Measurements from ENCODE around the gene SIK2.

The SIK2 gene

DNA sequence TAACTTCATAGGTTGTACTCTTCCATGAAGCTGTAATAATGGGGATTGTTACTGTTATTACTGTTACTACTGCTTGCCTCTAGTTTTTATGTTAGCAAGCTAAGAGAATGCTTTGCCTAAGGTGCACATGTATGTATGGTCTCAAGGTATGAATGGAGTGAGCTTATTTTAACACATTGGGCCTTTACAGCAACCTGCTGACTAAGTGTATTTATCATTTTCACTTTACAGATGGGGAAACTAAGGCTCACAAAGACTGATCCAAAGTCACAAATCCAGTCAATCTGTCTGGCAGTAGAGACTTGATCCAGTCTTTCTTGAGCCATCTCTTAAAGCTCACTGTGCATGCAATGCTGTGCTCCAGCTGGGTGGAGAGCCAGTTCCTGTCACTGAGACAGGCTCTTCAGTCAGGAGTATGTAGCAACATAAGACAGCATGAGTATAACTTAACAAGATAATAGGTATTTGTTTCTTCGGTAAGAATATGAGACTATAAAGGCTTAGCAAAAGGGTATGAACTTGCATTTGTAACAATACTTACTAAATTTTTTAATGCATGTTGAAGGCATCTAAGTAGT, 97.4 kb downstream of the SIK2 start:
- Histone ChIP-seq H3K9ac (ENCODE audit: low read depth, low read length) (no peak overlapping the region), H3K4me1 (ENCODE audit: insufficient read depth, low read length) (no peaks in the 10 kb centered on the region), H3K36me3 (ENCODE audit: insufficient read depth, low read length) (peaks cover 26% of the 10 kb centered on the region), H4K20me1 (ENCODE audit: insufficient read depth, low read length) (no peaks in the 10 kb centered on the region), H3K4me2 (ENCODE audit: insufficient read depth, low read length) (no peak overlapping the region), H3K79me2 (ENCODE audit: insufficient read depth, low read length) (no peaks in the 10 kb centered on the region), H2AFZ (ENCODE audit: low read depth, low read length) (no peak overlapping the region), H3K4me3 (ENCODE audit: low read depth in 1 of 2, low read length in 2 of 2) (no peak overlapping the region), H3K27ac (ENCODE audit: low read length) (no peak overlapping the region), H3K27me3 (ENCODE audit: insufficient read depth, low read length, poor library complexity) (no peaks in the 10 kb centered on the region), H3K9me3 (ENCODE audit: insufficient read depth, low read length, severe bottlenecking) (no peaks in the 10 kb centered on the region)
- TF ChIP-seq EZH2 (IDR thresholded peaks at IDR 0.05; ENCODE audit: borderline replicate concordance, low read depth, low read length, severe bottlenecking): no peak
- TF ChIP-seq, protein P1, sequence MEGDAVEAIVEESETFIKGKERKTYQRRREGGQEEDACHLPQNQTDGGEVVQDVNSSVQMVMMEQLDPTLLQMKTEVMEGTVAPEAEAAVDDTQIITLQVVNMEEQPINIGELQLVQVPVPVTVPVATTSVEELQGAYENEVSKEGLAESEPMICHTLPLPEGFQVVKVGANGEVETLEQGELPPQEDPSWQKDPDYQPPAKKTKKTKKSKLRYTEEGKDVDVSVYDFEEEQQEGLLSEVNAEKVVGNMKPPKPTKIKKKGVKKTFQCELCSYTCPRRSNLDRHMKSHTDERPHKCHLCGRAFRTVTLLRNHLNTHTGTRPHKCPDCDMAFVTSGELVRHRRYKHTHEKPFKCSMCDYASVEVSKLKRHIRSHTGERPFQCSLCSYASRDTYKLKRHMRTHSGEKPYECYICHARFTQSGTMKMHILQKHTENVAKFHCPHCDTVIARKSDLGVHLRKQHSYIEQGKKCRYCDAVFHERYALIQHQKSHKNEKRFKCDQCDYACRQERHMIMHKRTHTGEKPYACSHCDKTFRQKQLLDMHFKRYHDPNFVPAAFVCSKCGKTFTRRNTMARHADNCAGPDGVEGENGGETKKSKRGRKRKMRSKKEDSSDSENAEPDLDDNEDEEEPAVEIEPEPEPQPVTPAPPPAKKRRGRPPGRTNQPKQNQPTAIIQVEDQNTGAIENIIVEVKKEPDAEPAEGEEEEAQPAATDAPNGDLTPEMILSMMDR (IDR thresholded peaks at IDR 0.05; ENCODE audit: borderline replicate concordance, extremely low read depth, low read length, poor library complexity, severe bottlenecking): no peak
- ATAC-seq (ENCODE audit: insufficient read depth, low read depth) (no peak), DNase-seq (no peak)

DNA sequence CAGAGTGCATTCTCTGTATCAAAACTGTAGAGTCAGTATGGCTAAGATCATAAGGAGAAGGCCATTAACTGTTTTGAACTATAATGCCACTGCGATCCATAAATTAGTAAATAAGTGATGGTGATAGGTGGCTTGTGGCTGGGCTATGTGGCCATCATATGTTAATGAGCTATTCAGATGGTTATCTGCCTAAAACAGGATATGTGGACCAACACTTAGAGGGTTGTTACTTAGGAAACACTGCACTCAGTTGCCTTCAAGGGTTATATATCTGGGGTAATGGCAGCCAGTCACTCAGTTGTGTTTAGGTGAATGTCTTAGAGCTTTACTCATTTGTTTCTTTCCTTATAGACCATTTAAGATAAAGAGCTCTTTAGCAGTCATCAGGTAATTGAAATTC, 97.9 kb downstream of the SIK2 start:
- H3K27ac ChIP-seq (ENCODE audit: low read length): no peak overlapping the region
- no peaks in the 10 kb centered on the region for H3K27me3 ChIP-seq (ENCODE audit: insufficient read depth, low read length, poor library complexity)
- H3K9ac ChIP-seq (ENCODE audit: low read depth, low read length): no peak overlapping the region
- no peaks in the 10 kb centered on the region for H4K20me1 ChIP-seq (ENCODE audit: insufficient read depth, low read length)
- H2AFZ ChIP-seq (ENCODE audit: low read depth, low read length): no peak overlapping the region
- no peaks in the 10 kb centered on the region for H3K9me3 ChIP-seq (ENCODE audit: insufficient read depth, low read length, severe bottlenecking)
- ATAC-seq (ENCODE audit: insufficient read depth, low read depth) (no peak), DNase-seq (no peak)
- no peaks in the 10 kb centered on the region for H3K79me2 ChIP-seq (ENCODE audit: insufficient read depth, low read length)
- H3K36me3 ChIP-seq (ENCODE audit: insufficient read depth, low read length): peaks cover 30% of the 10 kb centered on the region
- H3K4me3 ChIP-seq (ENCODE audit: low read depth in 1 of 2, low read length in 2 of 2): no peak overlapping the region
- no peak overlapping the region for H3K4me2 ChIP-seq (ENCODE audit: insufficient read depth, low read length)
- H3K4me1 ChIP-seq (ENCODE audit: insufficient read depth, low read length): no peaks in the 10 kb centered on the region
- TF ChIP-seq EZH2 (IDR thresholded peaks at IDR 0.05; ENCODE audit: borderline replicate concordance, low read depth, low read length, severe bottlenecking): no peak
- TF ChIP-seq, protein P1 (IDR thresholded peaks at IDR 0.05; ENCODE audit: borderline replicate concordance, extremely low read depth, low read length, poor library complexity, severe bottlenecking): no peak

DNA sequence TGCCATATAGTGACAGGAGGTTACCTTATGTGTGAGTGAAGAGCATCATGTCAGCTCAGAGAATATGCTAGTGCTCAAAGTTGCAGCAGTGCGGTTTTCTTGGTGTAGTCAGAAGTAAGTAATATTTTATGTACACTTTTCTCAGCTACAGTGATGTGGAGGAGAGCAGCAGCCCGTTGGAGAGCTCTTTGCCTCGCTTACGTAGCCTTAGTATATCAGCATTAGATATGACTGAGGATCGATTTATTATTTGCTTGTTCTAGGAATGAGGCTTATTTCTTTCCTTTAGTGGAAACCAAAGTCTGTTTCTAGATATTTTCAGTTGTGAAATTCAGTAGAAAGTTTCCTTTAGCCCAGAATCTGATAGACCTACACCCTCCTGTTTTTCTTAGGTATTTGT, 100.4 kb downstream of the SIK2 start:
- TF ChIP-seq, protein P1 (IDR thresholded peaks at IDR 0.05; ENCODE audit: borderline replicate concordance, extremely low read depth, low read length, poor library complexity, severe bottlenecking): no peak
- TF ChIP-seq EZH2 (IDR thresholded peaks at IDR 0.05; ENCODE audit: borderline replicate concordance, low read depth, low read length, severe bottlenecking): no peak
- Histone ChIP-seq H4K20me1 (ENCODE audit: insufficient read depth, low read length) (no peaks in the 10 kb centered on the region), H3K36me3 (ENCODE audit: insufficient read depth, low read length) (peaks cover 47% of the 10 kb centered on the region), H2AFZ (ENCODE audit: low read depth, low read length) (no peak overlapping the region), H3K9me3 (ENCODE audit: insufficient read depth, low read length, severe bottlenecking) (no peaks in the 10 kb centered on the region), H3K9ac (ENCODE audit: low read depth, low read length) (no peak overlapping the region), H3K4me2 (ENCODE audit: insufficient read depth, low read length) (no peak overlapping the region), H3K27me3 (ENCODE audit: insufficient read depth, low read length, poor library complexity) (no peaks in the 10 kb centered on the region), H3K27ac (ENCODE audit: low read length) (no peak overlapping the region), H3K4me3 (ENCODE audit: low read depth in 1 of 2, low read length in 2 of 2) (no peak overlapping the region), H3K4me1 (ENCODE audit: insufficient read depth, low read length) (no peaks in the 10 kb centered on the region), H3K79me2 (ENCODE audit: insufficient read depth, low read length) (no peaks in the 10 kb centered on the region)
- ATAC-seq (ENCODE audit: insufficient read depth, low read depth) (no peak), DNase-seq (no peak)

DNA sequence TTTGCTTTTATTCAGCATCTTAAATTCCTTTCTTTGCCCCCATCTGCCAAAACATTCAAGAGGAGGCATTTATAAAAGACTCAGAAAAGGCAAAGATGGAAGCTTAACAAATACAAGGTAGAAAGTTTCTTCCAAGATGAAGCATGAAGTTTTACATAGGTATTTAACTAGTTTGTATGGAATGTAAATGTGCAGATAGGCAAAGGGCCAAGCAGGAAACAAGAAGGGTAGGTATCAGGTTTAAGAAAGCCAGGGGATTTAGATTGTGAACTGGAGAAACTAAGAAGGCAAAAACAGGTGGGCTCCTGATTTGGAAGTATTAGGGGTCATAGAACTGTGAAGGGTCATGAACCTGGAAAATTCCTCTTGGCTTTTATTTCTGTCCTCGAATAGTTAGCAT, 101.3 kb downstream of the SIK2 start:
- no peak for ATAC-seq (ENCODE audit: insufficient read depth, low read depth)
- Histone ChIP-seq H3K36me3 (ENCODE audit: insufficient read depth, low read length) (peaks cover 52% of the 10 kb centered on the region), H4K20me1 (ENCODE audit: insufficient read depth, low read length) (no peaks in the 10 kb centered on the region), H3K79me2 (ENCODE audit: insufficient read depth, low read length) (no peaks in the 10 kb centered on the region), H3K9ac (ENCODE audit: low read depth, low read length) (no peak overlapping the region), H3K4me1 (ENCODE audit: insufficient read depth, low read length) (no peaks in the 10 kb centered on the region), H3K27ac (ENCODE audit: low read length) (no peak overlapping the region), H3K4me3 (ENCODE audit: low read depth in 1 of 2, low read length in 2 of 2) (no peak overlapping the region), H3K9me3 (ENCODE audit: insufficient read depth, low read length, severe bottlenecking) (no peaks in the 10 kb centered on the region), H2AFZ (ENCODE audit: low read depth, low read length) (no peak overlapping the region), H3K27me3 (ENCODE audit: insufficient read depth, low read length, poor library complexity) (no peaks in the 10 kb centered on the region), H3K4me2 (ENCODE audit: insufficient read depth, low read length) (no peak overlapping the region)
- no peak for DNase-seq
- TF ChIP-seq, protein P1 (IDR thresholded peaks at IDR 0.05; ENCODE audit: borderline replicate concordance, extremely low read depth, low read length, poor library complexity, severe bottlenecking): no peak
- TF ChIP-seq EZH2 (IDR thresholded peaks at IDR 0.05; ENCODE audit: borderline replicate concordance, low read depth, low read length, severe bottlenecking): no peak

Measured in DND-41 (cell line).